MM.1S (cell line): ENCODE results near the gene ZRANB1.

Experiments used
- DNase-seq: peaks from one replicate; pipeline ENCODE4 v3.0.0-alpha.2; 2015
- H2AFZ ChIP-seq: fragments of 300-600 bp; sonication (generic); 2 replicates; pipeline ENCODE4 v1.6.0; 2016; ENCODE audit warnings: antibody characterized with exemption, low read length
- H3F3A ChIP-seq: fragments of 300-600 bp; sonication (generic); 2 replicates; pipeline ENCODE4 v1.6.1; 2016; ENCODE audit warnings: mild to moderate bottlenecking, antibody characterized with exemption, low read length, moderate library complexity, mixed read lengths; ENCODE audit not compliant: insufficient read depth
- H3K27ac ChIP-seq: fragments of 300-600 bp; sonication (generic); 2 replicates; pipeline ENCODE4 v1.5.1; 2016; ENCODE audit warnings: mild to moderate bottlenecking, low read length
- H3K27me3 ChIP-seq: fragments of 300-600 bp; sonication (generic); replicated peaks from 2 replicates; pipeline ENCODE4 v1.6.0; 2016; ENCODE audit warnings: low read length; ENCODE audit not compliant: insufficient read depth
- H3K36me3 ChIP-seq: fragments of 300-600 bp; sonication (generic); replicated peaks from 2 replicates; pipeline ENCODE4 v1.6.1; 2016; ENCODE audit warnings: mild to moderate bottlenecking, low read length, mixed read lengths; ENCODE audit not compliant: insufficient read depth
- H3K4me1 ChIP-seq: fragments of 300-600 bp; sonication (generic); 2 replicates; pipeline ENCODE4 v1.6.1; 2016; ENCODE audit warnings: low read length, mixed read lengths
- H3K4me2 ChIP-seq: fragments of 300-600 bp; sonication (generic); 2 replicates; pipeline ENCODE4 v1.6.0; 2016; ENCODE audit warnings: low read depth, low read length
- H3K4me3 ChIP-seq: fragments of 300-600 bp; sonication (generic); 2 replicates; pipeline ENCODE4 v1.5.1; 2016; ENCODE audit warnings: low read length, mixed read lengths
- H3K79me2 ChIP-seq: fragments of 300-600 bp; sonication (generic); 2 replicates; pipeline ENCODE4 v1.6.1; 2016; ENCODE audit warnings: mixed run types, low read length, mixed read lengths
- H3K9ac ChIP-seq: fragments of 300-600 bp; sonication (generic); 2 replicates; pipeline ENCODE4 v1.6.1; 2016; ENCODE audit warnings: low read length, mixed read lengths
- H3K9me2 ChIP-seq: fragments of 300-600 bp; sonication (generic); replicated peaks from 2 replicates; pipeline ENCODE4 v1.6.1; 2016; ENCODE audit warnings: mild to moderate bottlenecking, low read length, mixed read lengths; ENCODE audit not compliant: insufficient read depth
- H3K9me3 ChIP-seq: fragments of 300-600 bp; sonication (generic); replicated peaks from 2 replicates; pipeline ENCODE4 v1.6.1; 2016; ENCODE audit warnings: mild to moderate bottlenecking, low read length, mixed read lengths; ENCODE audit not compliant: insufficient read depth
- H4K20me1 ChIP-seq: fragments of 300-600 bp; sonication (generic); 2 replicates; pipeline ENCODE4 v1.6.1; 2016; ENCODE audit warnings: mild to moderate bottlenecking, low read length, moderate library complexity, mixed read lengths; ENCODE audit not compliant: insufficient read depth
- EZH2 ChIP-seq: fragments of 300-600 bp; sonication (generic); optimal IDR thresholded peaks from 2 replicates; pipeline ENCODE3; 2017; ENCODE audit warnings: low read depth, mild to moderate bottlenecking, antibody characterized with exemption, low read length, mixed read lengths
- EZH2phosphoT487 ChIP-seq: fragments of 300-600 bp; sonication (generic); IDR thresholded peaks from 2 replicates; pipeline ENCODE4 v1.6.1; 2018; ENCODE audit warnings: antibody characterized with exemption, low read length
- TF ChIP-seq, protein P1 (sequence below): fragments of 300-600 bp; sonication (generic); IDR thresholded peaks from 2 replicates; pipeline ENCODE4 v1.5.1; 2016; ENCODE audit warnings: antibody characterized with exemption, low read length, mixed read lengths

Gene ZRANB1

DNA sequence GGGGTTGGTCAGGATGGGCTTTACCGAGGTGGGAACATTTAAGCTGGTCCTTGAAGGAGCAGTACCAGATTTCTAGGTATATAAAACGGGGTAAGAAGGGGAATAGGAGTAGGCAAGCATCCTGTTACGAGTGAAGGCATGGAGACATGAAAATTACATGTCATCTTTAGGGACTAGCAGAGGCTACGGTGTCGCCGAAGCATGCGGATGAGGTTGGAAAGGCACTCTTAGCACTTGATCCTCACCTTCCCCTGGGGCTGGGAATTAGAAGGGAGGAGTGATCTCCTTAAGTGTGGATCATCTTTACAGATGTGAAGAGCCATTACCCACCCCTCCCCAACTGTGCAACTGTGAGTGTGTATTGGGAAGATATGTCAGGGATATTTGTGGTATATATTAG is 13.8 kb upstream of the ZRANB1 start:
- H3K4me2 ChIP-seq: no peak overlapping the region
- no peak overlapping the region for H3K9ac ChIP-seq
- no peaks in the 10 kb centered on the region for H3F3A ChIP-seq

DNA sequence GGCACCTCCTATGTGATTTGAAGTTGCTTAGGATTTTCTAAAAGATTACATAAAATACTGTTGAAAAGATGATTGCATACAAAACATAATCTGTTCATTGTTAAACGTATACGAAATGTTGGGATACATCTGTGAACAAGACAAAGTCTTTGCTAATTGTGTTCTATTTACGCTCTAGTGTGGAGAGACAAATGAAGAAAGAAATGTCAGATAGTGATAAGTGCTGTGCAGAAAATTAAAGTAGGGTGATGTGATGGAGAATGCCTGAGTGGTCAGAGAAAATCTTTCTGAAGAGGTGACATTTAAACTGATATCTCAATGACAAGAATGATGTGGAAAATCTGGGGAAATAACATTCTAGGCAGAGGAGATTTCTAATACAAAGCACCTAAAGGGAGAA is 13.4 kb upstream of the ZRANB1 start:
- H3K4me2 ChIP-seq: no peak overlapping the region
- no peaks in the 10 kb centered on the region for H3F3A ChIP-seq
- no peak overlapping the region for H3K9ac ChIP-seq
- no peak overlapping the region for H2AFZ ChIP-seq
- H3K36me3 ChIP-seq: no peaks in the 10 kb centered on the region
- no peak for DNase-seq
- H3K4me3 ChIP-seq: no peak overlapping the region
- no peaks in the 10 kb centered on the region for H3K4me1 ChIP-seq
- H3K27ac ChIP-seq: no peak overlapping the region
- H4K20me1 ChIP-seq: peaks cover 9% of the 10 kb centered on the region
- H3K27me3 ChIP-seq: no peaks in the 10 kb centered on the region
- no peaks in the 10 kb centered on the region for H3K9me2 ChIP-seq
- no peaks in the 10 kb centered on the region for H3K9me3 ChIP-seq
- peaks cover 96% of the 10 kb centered on the region for H3K79me2 ChIP-seq
- TF ChIP-seq EZH2 (no peak), EZH2phosphoT487 (no peak)
- TF ChIP-seq, protein P1, sequence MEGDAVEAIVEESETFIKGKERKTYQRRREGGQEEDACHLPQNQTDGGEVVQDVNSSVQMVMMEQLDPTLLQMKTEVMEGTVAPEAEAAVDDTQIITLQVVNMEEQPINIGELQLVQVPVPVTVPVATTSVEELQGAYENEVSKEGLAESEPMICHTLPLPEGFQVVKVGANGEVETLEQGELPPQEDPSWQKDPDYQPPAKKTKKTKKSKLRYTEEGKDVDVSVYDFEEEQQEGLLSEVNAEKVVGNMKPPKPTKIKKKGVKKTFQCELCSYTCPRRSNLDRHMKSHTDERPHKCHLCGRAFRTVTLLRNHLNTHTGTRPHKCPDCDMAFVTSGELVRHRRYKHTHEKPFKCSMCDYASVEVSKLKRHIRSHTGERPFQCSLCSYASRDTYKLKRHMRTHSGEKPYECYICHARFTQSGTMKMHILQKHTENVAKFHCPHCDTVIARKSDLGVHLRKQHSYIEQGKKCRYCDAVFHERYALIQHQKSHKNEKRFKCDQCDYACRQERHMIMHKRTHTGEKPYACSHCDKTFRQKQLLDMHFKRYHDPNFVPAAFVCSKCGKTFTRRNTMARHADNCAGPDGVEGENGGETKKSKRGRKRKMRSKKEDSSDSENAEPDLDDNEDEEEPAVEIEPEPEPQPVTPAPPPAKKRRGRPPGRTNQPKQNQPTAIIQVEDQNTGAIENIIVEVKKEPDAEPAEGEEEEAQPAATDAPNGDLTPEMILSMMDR: no peak

More for the DNA sequence above, 13.8 kb upstream of the ZRANB1 start:
- Histone ChIP-seq H2AFZ (no peak overlapping the region), H3K4me1 (no peaks in the 10 kb centered on the region), H3K9me2 (no peaks in the 10 kb centered on the region), H3K9me3 (no peaks in the 10 kb centered on the region), H3K36me3 (no peaks in the 10 kb centered on the region), H3K79me2 (peaks cover 96% of the 10 kb centered on the region), H3K27ac (no peak overlapping the region), H4K20me1 (peaks cover 9% of the 10 kb centered on the region), H3K4me3 (no peak overlapping the region), H3K27me3 (no peaks in the 10 kb centered on the region)
- DNase-seq: no peak
- TF ChIP-seq EZH2: no peak
- TF ChIP-seq, protein P1: no peak
- no peak for TF ChIP-seq EZH2phosphoT487

DNA sequence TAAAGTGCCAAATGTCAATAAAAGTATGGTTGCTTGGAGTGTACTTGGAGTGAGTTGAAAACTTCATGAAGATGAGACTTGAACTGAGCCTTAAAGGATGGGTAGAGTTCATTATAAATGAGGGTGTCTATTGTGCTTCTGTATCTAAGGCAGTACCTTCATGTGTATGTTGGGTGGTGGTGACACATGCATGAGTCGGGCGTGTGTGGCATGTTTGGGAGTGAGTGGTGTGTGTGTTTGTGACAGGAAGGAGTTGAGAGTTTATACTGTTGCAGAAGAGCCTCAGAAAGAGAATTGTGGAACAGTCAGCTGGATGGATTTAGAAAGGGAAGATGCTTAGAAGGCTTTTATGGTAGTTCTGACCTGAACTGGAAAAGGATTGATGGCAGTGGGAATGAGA is 6.0 kb upstream of the ZRANB1 start:
- Histone ChIP-seq H3K36me3 (no peaks in the 10 kb centered on the region), H2AFZ (no peak overlapping the region), H3F3A (no peaks in the 10 kb centered on the region), H3K27me3 (no peaks in the 10 kb centered on the region), H3K4me2 (no peak overlapping the region), H3K79me2 (peaks cover 97% of the 10 kb centered on the region), H4K20me1 (peaks cover 17% of the 10 kb centered on the region), H3K9me2 (no peaks in the 10 kb centered on the region), H3K4me3 (no peak overlapping the region), H3K9me3 (no peaks in the 10 kb centered on the region), H3K4me1 (no peaks in the 10 kb centered on the region), H3K9ac (no peak overlapping the region), H3K27ac (no peak overlapping the region)
- no peak for DNase-seq
- TF ChIP-seq, protein P1: no peak
- TF ChIP-seq EZH2phosphoT487 (no peak), EZH2 (no peak)
